COLO668 (cell line): ENCODE data around the gene NMUR1.

Source experiments
- DNase-seq: peaks from one replicate; lab custom pipeline; 2025; ENCODE audit not compliant: unreplicated experiment; lab: John Stamatoyannopoulos, UW

Gene NMUR1

DNA sequence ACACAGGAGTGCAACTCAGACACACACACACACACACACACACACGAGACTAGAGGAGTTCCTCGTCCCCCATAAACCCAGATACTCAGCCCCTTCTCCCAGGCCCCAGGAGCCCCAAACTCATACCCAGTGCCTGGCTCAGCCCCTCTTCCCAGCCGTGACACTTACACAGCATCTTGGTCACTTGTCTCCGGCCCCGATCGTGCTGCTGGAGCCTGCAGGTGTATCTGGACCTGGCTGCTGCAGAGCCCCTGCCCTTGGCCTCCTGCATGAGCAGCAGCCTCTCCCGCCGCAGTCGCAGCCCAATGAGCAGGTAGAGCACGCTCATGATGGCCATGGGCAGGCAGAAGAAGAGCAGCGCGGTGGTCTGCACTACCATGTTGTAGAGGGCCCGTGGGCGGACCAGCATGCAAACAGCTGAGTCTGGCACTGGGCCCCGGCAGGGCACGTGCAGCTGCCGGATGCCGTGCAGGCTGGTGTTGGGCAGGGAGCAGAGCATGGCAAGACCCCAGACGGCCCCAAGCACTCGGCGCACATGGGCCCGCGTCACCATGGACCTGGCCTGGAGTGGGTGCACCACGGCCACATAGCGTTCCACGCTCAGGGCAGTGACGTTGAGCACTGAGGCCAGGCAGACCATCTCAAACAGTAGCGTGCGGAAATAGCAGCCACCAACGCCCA, 2.1 kb downstream of the NMUR1 start:
- DNase-seq = no peak

DNA sequence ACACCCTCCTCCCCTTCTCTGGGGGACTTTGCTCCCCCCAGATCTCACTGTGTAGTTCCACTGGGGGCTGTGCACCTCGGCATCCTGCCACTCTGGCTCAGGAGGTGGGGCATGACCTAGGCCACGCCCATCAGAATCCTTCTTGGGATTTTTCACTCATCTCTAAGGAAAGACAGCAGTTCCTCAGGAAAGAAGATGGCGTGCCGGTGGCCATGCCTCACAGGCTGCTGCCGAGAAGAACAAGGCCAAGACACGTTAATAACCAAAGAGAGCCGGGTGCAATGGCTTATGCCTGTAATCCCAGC, 3.2 kb downstream of the NMUR1 start:
- no peak for DNase-seq

DNA sequence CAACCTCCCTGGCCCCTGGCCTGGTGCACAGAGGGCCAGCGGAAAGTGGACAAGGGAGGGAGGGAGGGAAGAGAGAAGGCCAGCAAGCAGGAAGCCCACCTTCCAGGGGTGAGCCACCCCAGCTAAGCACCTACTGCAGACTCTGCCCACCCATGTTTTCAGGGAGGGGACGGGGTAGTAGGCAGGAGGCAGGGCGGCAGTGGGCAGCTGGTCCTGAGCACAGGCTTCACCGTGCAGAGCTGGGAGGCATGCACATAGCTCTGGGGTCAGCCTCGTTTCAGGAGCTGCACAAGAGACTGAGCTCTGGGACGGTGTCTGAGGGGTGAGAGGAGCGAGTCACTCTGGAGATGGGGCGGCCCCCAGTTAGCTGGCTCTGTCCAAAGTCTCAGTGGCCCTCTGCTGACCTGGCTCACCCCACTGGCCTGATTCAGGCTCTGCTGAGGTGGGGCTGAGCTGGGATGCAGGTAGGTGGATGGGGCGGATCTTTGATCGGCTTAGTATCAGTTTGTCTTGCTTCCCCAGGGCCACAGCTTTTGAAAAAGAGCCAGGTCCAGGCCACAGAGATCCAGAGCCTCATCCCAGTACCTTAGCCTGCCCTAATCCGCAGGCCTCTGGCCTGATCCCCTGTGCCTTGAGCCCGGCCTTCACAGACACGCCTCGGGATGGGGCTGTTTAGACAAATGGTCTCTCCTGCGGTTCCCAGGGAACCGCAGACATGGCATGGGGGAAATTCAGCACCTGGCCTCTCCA, 3.7 kb downstream of the NMUR1 start:
- no peak for DNase-seq

DNA sequence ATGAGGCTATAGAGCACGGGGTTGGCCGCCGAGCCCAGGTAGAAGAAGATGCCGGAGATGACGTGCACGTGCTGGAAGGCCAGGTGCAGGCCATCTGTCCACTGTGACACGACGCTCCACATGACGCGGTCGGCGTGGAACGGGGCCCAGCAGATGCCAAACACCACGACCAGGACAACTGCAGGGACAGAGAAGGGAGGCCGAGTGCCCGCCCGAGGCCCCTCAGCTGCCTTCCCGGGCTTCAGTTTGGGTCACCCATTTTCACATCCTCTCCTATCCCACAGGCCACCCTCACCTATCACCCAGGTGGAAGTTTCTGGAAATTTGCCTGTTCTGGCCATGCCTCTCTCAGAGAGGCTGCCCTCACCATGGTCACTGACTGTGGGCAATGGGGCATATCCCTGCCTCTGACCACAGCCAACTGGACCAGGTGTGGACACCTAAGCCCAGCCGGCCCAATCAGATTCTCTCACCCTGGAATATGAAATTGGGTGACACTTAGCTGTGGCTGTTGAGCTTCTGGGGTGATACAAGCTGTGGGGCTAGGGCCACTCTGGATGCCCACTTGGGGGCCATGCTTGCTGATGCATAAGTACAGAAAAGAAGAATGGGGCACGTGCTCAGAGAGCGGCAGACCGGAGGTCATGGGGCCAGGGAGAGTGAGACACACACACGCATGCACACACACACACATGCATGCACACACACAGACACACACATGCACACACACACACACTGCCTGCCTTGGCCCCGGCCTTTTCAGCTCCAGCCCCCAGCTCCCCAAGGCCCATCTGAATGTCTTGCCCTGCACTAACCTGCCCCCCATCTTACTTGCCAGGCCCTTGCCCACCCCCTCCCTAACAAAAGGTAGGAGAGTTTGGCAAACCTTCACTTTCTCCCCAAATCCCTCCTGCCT, 4.7 kb downstream of the NMUR1 start:
- no peak for DNase-seq

DNA sequence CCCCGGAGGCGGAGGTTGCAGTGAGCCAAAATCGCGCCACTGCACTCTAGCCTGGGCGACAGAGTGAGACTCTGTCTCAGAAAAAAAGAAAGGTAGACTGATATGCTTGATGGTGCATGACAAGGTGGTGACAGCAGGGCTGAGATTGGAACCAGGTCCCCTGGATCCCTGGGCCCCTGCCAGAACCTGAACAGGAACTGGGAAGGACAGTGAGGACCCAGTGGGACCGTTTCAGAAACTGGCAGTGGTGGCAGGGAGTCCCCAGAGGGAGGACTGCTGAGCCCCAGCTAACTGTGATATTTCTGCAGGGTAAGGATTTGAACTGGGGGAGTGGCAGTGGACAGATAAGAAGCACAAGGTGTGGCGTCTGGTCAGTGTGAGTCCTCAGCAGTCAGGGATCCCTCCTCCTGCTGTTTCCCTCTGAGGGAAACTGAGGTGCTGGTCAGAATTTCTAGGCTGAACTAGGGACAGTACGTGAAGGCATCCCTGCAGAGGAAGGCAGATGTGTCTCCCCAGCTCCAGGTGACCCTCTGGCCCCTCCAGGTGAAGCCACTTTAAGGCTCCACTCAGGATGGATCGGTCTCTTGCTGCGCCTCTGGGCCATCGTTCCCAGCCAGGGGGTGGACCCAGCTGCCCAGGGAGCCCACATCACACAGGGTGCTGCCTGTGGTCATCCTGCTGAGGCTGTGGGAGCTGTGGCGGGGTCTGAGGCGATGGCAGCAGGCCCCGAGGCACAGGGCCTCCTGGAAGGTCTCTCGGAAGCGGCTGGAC, 5.6 kb downstream of the NMUR1 start:
- no peak for DNase-seq

DNA sequence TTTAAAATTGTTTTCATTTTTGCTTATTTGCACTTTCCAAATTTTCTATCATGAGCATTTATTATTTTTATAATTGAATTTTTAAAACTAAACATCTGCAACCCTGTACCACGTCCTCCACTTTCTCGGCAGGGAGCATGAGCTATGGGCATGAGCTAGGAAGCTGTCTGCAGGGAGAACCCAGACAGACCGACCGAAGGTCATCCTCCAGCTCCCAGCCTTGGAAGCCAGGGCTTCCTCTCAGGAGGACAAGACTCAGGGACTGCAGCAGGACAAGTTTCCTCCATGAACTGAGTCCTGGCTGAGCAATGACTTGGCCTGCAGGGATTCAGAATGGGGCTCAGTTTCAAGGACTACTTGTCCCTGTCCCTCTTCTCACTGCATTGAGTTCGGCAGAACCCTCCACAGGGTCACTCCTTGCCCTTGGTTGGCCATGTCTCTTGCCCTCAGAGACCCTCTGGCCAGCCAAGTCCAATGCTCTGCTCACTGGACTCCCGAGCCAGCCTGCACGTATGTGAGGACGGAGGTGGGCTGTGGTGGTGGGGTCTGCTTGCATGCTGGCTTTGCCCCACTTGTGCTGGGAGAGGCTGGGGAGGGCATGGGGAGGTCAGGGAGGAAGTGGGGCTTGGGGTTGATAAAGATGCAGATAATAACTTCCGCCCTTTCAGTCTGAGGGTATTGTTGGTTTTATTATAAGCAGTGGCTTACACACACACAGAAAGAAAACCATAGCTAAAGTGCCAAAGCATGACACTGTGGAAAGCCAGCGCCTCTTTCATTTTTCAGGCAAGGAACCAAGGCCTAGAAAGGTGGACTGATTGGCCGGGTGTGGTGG, 6.6 kb downstream of the NMUR1 start:
- DNase-seq = no peak

DNA sequence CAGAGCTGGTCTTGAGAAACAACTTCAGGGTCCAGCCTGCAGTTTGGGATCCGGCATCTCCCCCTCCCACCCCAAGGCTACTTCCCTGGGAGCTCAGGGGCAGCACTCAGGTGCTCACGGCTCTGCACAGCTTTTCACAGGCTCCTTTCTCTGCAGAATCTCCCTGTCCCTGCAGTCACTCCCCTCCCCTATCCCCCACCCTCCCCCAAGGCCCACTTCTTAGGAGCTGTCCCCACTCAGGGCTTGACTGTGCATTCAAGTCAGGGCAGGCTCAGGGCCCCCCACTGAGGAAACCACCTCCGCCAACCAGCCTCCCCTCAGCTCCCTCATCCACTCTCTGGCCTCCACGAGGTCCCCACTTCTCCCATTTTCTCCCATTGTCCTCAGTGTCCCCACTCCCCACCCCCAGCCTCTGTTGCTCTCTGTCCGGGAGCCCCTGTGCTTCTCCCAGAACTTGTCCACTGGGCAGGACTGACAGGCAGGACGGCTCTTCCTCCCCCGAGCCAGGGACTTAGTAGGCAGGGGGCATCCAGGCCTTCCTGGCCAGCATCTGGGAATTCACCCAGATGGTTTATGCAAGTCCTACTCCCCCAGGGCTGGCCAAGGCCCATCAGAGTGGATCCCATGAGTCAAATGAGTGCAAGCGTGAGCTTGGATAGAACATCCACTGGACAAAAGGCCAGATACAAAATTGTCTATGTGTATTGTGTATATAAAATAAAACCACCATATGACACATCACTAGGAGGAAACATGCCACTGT, 7.6 kb downstream of the NMUR1 start:
- DNase-seq = no peak

DNA sequence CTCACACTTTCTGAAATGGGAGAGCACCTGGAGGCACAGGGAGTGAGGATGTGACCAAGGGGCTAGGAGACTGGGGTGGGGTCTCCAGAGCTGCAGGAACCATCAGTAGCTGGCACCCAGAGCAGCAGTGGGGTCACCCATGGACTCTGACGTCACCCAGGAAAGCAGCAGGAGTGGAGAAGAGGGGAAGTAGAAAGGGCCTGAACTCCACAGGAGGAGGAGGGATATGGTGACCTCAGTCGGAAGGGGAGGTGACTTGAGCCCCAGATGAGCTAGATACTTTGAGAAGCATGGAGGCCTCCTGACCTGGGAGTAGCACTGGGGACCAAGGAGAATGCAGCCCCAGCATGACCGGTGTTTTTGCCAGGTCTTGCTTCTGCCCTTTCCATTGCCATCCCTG, 8.8 kb downstream of the NMUR1 start:
- no peak for DNase-seq

DNA sequence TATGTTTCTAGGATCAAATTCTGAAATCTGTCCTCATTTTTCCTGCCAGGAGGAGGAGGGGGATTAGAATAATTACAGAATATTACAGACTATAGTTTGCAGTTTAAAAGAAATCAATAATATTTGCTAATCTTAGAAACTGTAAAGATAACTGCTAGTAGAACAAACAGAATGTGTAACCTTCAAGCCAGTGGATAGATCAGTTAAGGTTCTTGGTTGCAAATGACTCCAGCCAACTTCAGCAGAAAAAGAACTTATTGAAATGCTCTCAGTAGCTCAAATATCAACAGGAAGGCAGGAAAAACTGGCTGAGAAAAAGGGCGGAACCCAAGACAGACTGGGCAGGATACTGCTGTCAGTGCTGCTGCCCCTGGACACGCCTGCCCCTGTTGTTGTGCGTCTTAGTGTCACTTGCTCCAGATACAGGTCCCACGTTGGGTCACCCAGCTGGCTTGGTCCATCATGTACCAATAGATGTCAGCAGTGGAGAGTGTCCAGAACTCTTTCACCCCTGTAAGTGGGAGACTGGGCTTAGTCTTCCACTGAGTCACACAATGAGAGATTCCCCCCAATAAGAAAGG, 10.2 kb downstream of the NMUR1 start:
- DNase-seq = no peak

DNA sequence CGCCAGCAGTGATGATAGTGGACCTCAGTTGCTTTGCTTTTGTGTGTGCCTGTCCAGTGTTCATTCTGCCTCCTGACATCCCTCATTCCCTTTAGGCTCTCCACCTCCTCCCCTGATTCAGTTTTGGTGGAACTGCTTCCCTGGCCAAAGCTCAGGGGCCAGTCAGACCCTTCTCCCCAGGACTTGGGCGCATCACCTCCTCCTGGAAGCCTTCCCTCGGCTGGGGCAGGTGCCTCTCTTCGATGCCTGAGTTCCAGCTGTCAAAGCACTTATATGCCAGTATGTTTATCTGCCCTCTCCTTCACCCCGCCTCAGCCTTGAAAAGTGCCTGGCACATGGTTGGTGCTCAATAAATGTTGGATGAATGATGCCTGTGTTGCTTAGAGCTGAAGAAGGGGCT, 11.5 kb downstream of the NMUR1 start:
- DNase-seq = no peak

DNA sequence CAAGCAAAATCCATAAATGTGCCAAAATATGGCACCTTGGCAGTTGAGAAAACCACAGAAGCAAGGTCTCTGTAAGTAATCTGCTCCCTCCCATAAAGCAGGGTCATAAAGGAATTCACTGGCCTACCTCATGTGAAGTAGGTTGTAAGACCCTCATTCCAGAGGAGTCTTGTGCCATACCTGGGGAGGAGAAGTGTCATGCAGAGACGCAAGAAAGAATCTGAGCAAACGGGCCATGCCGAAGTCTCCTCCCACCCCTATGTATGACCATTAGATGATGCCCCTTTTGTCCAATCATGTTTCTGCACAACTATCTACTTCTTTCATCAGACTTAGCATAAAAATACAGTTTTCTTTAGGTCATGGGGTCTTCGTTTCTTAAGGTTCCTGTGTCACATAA, 14.6 kb downstream of the NMUR1 start:
- no peak for DNase-seq

DNA sequence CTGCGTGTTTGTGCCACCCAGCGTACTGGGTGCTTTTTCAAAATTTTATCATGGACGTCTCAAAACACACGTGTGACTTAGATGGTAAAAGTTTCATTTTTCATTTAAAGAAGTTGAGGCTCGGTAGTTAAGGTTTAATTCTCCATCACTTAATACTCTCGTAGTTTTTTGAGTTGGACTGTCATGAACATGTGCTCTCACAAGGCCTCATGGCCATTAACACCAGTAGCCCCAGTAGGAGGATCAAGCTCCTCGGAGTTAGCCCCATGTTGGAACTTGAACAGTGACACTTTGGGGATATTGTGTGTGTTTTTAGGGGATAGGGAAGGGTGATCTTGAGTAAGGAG, 15.3 kb downstream of the NMUR1 start:
- no peak for DNase-seq

DNA sequence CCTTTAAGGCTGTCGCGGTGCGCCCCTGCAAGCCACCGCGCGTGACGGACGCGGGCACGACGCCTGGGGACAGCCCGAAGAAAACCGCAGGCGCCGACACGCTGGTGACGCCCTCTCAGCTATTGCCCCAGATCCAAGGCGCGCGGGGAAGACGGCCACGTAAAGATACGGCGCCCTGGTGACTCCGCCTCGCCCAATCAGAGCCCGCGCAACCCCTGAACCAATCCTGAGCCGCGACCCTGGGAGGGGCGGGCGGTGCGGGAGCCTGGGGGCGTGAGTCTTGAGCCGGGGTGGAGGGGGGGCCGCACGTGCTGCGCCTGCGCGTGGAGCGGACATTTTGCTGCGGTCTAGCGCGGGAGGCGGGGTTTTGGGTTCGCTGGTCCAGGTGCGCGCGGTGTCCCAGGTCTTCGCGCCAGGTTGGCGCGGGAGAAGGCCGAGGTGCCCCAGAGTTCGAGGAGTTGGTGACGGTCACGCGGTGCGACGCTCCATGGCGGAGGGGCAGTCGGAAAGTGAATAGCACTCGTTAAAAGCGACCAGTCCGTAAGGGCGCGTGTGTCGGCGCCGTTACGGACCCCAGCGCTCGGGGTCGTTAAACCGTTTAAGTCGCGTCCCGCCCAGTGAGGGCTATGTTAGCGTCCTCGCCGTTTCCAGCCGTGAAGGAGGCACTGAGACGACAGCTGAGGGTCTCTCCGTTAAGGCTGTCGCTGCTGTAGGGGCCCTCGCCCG, 15.9 kb downstream of the NMUR1 start:
- DNase-seq = peak; percentile 95

DNA sequence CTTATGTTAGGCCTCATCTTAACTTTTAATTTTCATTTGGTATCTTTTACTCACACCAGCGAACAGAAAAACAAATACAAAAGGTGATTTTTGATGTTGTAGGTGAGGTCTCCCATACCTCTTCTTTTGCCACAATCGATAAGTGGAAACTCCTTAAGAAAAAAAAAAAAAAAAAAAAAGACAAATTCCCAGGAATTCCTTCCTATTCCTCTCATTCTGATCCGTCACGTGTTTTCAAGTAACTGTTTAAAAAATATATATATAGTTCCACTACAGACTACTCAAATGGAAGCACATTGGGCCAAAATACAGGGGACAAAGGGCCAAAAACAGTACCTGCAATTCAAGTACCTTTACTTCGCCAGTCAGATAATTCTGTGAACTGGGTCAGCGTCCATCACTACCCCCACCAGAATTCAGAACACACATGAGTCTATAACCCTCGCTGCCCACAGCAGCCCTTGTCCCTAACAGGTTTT, 16.5 kb downstream of the NMUR1 start:
- no peak for DNase-seq

DNA sequence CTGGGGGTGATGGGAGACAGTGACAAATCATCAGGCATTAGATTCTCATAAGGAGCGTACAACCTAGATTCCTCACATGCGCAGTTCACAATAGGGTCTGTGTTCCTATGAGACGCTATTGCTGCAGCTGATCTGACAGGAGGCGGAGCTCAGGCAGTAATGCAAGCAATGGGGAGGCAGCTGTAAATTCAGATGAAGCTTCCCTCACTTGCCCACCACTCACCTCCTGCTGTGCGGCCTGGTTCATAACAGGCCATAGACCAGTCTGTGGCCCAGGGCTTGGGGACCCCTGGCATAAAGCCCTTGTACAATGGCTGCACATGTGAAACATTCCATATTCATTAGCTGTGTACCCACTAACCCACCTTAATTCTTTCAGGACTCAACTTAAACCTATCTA, 18.0 kb downstream of the NMUR1 start:
- no peak for DNase-seq

DNA sequence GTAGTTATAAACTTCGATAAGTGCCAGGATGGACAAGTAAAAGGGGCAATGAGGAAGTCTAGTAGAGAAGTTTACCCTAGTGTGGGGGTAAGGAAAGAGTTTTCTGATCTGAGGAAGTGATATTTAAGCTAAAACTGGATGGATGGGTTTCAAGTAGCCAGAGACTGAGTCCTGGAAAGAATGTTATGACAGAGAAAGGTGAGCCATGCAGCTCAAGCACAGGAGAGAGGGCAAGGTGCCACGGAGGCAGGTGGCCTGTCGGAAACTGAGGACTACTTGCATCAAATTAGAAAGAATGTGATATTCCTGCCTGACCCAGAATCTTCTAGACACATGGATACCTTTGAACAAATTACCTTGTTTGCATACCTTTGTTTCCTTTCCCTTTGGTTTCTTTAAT, 26.5 kb downstream of the NMUR1 start:
- DNase-seq = no peak

DNA sequence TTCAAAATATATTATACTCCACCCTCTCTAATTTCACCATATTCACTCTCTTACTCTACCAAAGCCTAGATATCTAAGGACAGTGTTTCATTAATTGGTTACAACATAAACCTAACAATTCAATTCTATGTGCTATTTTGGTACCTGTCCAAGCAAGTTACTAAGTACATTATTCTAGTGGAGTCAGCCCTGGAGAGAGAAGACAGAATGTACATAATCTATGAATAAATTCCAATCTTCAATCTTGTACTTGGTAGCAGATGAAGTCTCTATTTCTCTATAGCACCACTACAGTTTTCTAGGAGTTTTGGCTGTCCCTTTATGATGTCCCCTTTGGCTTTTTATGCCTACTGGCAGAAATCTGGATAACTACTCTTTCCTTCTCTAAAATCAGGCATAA, 27.6 kb downstream of the NMUR1 start:
- DNase-seq = no peak

DNA sequence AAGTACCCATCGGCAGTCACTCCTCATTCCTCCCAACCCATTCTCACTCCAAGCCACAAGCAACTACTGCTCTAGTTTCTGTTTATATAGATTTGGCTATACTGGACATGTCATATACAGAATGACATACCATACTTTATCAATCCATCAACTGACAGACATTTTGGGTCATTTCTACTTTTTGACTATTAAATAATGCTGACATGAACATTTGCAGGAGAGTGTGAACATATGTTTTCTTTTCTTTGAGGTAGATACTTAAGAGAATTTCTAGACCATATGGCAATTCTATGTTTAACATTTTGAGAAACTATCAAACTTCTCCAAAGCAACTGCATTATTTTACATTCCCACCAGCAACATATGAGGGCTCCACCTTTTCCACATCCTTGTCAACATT, 32.6 kb downstream of the NMUR1 start:
- DNase-seq = no peak

DNA sequence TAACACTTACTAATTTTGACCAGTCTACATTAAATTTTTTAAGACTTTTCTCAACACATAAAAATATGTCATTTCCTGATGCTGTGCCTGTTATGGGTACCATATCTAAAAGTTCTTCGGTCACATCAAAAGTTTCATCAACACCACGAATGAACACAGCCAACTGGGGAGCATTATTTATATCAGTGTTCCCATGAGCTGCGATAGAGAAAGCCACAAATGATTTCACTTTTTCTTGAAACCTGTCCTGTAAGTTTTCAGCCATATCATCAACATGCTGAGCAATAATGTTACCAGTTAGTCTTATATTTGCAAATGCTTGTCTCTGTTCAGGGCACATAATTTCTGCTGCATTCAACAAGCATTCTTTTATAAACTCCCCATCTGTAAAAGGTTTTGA, 35.6 kb downstream of the NMUR1 start:
- no peak for DNase-seq
